ENCODE results near the gene AARS2. TPM values are rescaled to one million over a fixed set of nuclear protein-coding genes. Genes with fewer than 3 reads are reported as not detected.
"Not testable (repeated sequence)": the region's sequence is repeated elsewhere in the genome, so short reads cannot be mapped to it uniquely, and the experiment has no call there.

The AARS2 gene
- polyA plus RNA-seq, 3 donors from 2014 or later: 3.1 to 12.4 (median 5.0) TPM

DNA sequence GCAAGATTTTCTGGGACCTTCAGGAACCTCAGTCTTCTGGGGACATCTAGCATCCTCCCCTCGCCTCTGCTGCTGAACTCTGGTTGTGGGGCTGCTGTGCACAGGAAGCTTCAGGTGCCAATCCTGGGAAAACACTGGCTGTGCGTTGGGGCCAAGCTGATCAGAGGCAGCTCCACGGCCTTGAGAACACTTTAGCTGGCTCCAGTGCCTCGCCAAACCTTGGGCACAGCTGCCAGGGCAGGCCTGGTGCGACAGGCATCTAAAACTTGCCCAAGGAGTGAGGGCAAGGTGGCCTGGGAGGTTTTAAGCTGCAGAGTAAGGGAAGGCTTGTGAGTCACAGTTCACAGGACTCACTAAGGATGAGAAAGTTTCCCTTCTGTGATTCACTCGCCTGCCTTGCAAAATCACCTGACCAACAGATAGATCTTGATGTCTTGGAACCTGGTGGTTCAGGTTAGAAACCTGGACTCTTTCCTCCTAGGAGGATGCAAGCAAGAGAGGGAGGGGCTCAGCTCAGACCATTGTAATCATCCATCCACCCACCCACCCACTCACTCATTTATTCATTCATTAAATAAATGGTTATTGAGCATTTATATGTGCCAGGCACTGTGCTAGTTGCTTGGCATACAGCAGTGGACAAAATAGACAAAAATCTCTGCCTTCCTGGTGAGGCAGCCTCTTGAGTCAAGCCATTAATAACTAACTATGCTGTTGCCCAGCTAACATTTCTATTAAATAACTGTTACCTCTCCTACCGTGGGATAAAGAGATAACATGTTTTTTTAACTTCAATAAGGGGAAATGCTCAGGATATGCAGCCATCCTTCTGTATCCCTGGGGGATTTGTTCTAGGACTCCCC is 26.8 kb upstream of the AARS2 start:
- Mint-ChIP-seq H3K4me1 (no peaks in the 10 kb centered on the region), H3K4me3 (no peak overlapping the region), H3K27me3 (ENCODE audit: low read depth in 3 of 3) (peaks cover 3 to 11% (median 4%) of the 10 kb centered on the region in 3 donors), H3K36me3 (no peaks in the 10 kb centered on the region), H3K27ac (no peak overlapping the region), H3K9me3 (no peaks in the 10 kb centered on the region)
- no peak for DNase-seq

DNA sequence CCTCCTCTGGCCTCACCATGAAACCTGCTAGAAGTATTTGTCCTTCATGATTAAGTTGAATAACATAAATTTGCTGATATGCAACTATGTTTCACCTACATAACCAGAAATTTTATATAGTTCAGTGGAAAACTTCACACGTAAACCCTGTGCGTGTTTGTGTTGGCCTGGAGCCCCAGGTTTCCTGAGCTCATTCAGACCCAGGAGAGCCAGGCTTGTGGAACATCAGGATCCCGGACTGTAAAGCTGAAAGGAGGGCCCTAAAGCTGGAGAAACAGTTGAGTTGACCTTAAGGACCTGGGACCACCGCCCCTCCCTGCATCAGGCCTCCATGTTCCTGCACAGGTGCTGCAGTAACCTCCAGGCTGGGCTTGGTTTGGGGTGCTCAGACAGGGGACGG is 26.2 kb upstream of the AARS2 start:
- Mint-ChIP-seq H3K4me3 (no peak overlapping the region), H3K27me3 (ENCODE audit: low read depth in 3 of 3) (peaks cover 1 to 11% (median 3%) of the 10 kb centered on the region in 3 donors), H3K27ac (no peak overlapping the region), H3K4me1 (no peaks in the 10 kb centered on the region), H3K9me3 (no peaks in the 10 kb centered on the region), H3K36me3 (no peaks in the 10 kb centered on the region)
- no peak for DNase-seq

DNA sequence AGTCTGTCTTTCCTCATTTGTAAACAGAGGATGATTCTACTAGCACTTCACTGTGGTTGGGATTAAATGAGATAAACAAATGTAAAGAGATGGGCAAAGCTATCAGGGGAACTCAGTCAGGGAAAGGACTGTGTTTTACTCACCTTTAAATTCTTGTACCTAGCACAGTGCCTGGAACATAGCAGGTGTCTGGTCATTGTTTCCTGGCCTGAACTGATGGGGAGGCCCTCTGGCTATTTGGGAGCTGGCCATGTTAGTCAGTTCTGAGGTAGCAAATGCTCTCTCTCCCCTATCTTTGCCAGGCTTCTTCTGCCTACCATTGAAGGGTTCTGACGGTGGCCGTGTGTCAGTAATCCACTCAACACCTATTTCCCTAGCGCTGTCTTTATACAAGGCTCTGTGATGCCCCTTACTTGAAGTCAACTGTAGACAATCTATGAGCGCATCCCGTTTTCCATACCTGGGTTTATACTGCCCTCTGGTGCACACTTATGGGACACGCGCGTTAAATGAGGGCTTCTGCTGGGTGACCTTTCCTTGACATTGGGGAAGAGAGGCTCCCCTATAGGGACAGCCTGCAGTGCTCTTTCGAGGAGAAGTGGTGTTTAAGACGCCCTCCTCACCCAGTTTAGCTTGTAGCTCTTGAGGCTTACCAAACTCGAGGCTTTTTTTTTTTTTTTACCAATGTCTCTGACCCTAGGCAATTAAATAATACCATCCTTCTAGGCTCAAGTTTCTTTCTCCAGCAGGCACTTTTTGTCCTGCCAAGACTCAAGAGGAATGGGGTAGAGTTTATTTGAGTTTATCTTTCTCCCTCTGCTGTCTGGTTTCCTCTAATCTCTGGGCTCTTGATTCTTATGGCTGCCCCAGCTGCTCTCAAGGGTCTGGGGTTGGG is 25.3 kb upstream of the AARS2 start:
- peak; percentile 36 to 50 (median 41) for DNase-seq
- Mint-ChIP-seq H3K4me3 (no peak overlapping the region), H3K9me3 (no peaks in the 10 kb centered on the region), H3K27me3 (ENCODE audit: low read depth in 3 of 3) (peaks cover 1 to 9% (median 1%) of the 10 kb centered on the region in 3 donors), H3K27ac (no peak overlapping the region), H3K4me1 (no peaks in the 10 kb centered on the region), H3K36me3 (no peaks in the 10 kb centered on the region)

DNA sequence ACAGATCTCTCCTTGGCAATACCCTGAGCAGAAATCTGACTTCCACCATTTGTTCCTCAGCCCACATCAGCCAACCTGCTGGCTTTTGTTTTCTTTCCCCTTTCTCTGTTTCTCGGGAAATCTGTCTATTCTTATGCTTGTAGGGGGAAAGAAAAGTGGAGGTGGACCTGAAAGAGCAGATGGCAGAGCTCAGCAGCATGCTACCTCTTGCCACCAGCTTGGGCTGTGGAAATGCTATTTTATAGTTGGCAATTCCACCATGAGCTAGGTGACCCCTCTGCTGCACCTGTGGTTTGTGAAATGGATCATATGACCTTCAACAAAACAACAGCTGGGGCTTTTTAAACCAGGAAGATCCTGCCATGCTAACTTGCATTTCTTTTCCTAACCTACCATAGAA is 22.5 kb upstream of the AARS2 start:
- Mint-ChIP-seq H3K4me3 (no peak overlapping the region), H3K27me3 (ENCODE audit: low read depth in 3 of 3) (peaks cover 1 to 7% (median 4%) of the 10 kb centered on the region in 3 donors), H3K9me3 (no peaks in the 10 kb centered on the region), H3K4me1 (no peaks in the 10 kb centered on the region), H3K36me3 (no peaks in the 10 kb centered on the region), H3K27ac (no peak overlapping the region)
- no peak for DNase-seq

DNA sequence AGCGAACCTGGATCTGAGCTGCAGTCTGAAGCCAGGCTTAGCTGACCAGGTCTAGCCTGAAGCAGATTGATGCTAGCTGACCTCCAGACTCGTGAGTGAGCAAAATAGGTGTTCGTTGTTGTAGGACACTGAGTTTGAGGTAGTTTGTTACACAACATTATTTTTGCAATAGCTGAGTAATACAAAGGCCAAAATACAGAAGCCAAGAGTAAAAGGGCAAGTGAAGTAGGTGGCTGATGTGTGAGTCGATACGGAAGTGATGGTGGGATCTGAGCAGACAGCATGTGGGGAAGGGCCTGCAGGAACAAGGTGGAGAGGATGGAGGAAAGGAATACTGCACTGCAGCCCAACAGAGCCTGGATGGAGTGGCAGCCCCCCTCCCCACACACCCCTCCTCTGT is 20.8 kb upstream of the AARS2 start:
- DNase-seq: no peak
- peaks cover 1 to 12% (median 3%) of the 10 kb centered on the region in 3 donors for H3K27me3 Mint-ChIP-seq (ENCODE audit: low read depth in 3 of 3)
- no peaks in the 10 kb centered on the region for H3K36me3 Mint-ChIP-seq
- H3K4me3 Mint-ChIP-seq: no peak overlapping the region
- H3K4me1 Mint-ChIP-seq: no peaks in the 10 kb centered on the region
- H3K9me3 Mint-ChIP-seq: no peaks in the 10 kb centered on the region
- no peak overlapping the region for H3K27ac Mint-ChIP-seq

DNA sequence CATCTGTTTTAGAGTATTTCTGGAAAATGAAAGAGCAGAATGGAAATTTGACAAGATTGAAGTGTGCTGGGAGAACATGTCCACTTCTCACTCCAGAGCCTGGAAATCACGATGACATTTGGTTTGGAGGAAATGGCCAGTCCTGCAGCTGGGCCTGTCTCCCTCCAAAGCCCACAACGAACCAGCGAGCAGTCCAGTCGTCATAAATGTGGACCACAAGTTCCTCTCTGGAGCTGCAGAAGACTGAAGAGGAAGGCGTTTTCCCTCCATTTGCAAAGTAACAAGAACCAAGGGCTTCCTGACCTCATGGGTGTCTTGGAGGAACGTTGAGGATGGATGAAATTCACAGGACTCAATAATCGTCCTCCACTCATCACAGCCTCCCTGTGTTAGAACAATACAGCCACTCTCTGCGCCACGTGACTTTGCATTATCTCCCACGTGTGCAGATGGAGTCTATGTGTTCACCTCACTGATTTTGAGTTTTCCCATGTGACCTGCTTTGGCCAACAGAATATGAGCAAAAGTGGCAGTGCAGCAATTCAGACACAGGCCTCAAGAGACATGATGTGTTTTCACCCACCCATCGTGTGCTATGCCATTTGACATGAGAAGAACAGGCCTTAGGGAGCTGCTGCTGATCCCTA is 20.2 kb upstream of the AARS2 start:
- H3K27me3 Mint-ChIP-seq (ENCODE audit: low read depth in 3 of 3): peaks cover 1 to 12% (median 2%) of the 10 kb centered on the region in 3 donors
- H3K4me1 Mint-ChIP-seq: no peaks in the 10 kb centered on the region
- no peaks in the 10 kb centered on the region for H3K36me3 Mint-ChIP-seq
- DNase-seq: no peak
- H3K27ac Mint-ChIP-seq: no peak overlapping the region
- H3K4me3 Mint-ChIP-seq: no peak overlapping the region
- no peaks in the 10 kb centered on the region for H3K9me3 Mint-ChIP-seq

DNA sequence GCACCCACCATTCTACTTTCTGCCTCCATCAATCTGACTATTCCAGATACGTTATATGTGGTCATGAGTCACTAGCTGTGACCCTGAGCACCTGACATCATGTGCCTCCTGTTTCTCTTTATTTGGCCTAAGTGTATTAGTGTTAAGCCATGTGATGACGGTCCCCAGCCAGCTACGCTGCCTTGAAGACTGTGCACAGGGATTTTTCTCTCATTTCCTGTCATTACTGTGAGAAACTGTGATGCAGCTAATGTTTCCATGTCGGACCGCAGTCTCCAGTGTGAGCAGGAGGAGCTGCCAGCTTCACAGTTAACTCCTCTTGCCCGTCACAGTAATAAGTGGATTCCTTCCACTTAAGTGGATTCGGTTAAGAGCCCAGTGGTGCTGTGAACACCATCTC is 19.4 kb upstream of the AARS2 start:
- Mint-ChIP-seq H3K36me3 (no peaks in the 10 kb centered on the region), H3K27ac (no peak overlapping the region), H3K27me3 (ENCODE audit: low read depth in 3 of 3) (peaks cover 1 to 12% (median 2%) of the 10 kb centered on the region in 3 donors), H3K9me3 (no peaks in the 10 kb centered on the region), H3K4me1 (no peaks in the 10 kb centered on the region), H3K4me3 (no peak overlapping the region)
- DNase-seq: no peak

DNA sequence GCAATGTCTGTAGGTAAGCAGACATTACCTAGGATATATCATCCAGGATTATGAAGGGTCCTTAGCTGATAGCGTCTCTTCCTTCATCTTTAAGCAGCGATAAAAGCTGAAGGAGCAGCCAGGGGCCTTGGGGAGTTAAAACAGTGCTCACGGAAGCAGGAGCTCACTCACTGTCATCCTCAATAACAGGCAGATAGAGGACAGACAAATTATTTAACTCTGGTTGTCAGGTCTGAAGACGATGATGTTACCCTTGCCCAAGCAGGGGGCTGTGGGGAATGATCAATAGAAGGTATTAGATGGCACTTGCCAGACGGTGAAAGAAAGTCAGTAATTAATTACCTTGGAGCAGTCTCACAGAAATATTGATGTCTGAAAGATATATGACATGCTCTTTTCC is 16.7 kb upstream of the AARS2 start:
- peaks cover 0 to 9% (median 5%) of the 10 kb centered on the region in 3 donors for H3K27me3 Mint-ChIP-seq (ENCODE audit: low read depth in 3 of 3)

DNA sequence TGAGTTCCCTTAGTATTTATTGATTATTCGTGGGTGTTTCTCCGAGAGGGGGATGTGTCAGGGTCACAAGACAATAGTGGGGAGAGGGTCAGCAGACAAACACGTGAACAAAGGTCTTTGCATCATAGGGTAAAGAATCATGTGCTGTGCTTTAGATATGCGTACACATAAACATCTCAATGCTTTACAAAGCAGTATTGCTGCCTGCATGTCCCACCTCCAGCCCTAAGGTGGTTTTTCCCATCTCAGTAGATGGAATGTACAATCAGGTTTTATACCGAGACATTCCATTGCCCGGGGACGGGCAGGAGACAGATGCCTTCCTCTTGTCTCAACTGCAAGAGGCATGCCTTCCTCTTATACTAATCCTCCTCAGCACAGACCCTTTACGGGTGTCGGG is 15.1 kb upstream of the AARS2 start:
- H3K4me3 Mint-ChIP-seq; DNase-seq; H3K27me3 Mint-ChIP-seq (ENCODE audit: low read depth in 3 of 3); H3K4me1 Mint-ChIP-seq; H3K27ac Mint-ChIP-seq; H3K36me3 Mint-ChIP-seq; H3K9me3 Mint-ChIP-seq: not testable (repeated sequence)

More for the DNA sequence above, 16.7 kb upstream of the AARS2 start:
- Mint-ChIP-seq H3K9me3 (no peaks in the 10 kb centered on the region), H3K36me3 (no peaks in the 10 kb centered on the region), H3K4me3 (no peak overlapping the region), H3K27ac (no peak overlapping the region), H3K4me1 (no peaks in the 10 kb centered on the region)
- DNase-seq: no peak

DNA sequence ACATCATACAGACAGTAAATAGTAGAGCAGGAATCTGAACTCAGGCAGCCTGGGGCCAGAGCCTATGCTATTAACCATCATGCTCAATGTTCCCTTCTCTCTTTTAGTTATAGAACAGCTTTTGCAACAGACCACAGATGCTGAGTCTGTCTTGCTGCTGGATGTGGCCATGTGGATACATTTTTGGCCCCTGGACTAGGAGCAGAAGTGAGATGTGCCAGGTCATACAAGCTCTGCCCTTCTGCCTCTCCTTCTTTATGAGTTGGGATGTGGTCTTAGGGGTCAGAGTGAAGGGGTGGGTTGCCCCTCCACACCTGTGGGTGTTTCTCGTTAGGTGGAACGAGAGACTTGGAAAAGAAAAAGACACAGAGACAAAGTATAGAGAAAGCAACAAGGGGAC is 14.6 kb upstream of the AARS2 start:
- Mint-ChIP-seq H3K27ac (no peak overlapping the region), H3K27me3 (ENCODE audit: low read depth in 3 of 3) (peaks cover 2 to 9% (median 5%) of the 10 kb centered on the region in 3 donors), H3K4me3 (no peak overlapping the region), H3K9me3 (no peaks in the 10 kb centered on the region), H3K36me3 (no peaks in the 10 kb centered on the region), H3K4me1 (no peaks in the 10 kb centered on the region)
- no peak for DNase-seq

DNA sequence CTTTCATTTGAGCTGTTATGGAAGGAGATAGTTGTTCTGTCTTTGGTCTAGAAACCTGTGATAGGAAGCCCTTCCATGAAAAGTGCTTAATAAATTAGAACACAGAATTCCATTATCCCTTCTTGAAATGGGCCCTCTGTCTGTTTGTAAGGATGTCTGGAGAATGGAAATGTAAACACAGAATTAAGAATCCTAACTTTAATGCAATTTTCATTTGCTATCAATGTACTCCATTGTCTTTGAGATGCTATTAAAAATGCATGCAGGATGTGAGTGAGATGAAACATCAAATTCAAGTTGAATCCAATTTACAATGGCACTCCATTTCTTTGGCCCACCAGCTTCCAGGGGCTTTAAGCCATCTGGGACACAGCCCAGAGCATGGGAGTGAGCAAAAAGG is 13.9 kb upstream of the AARS2 start:
- Mint-ChIP-seq H3K4me1 (no peaks in the 10 kb centered on the region), H3K4me3 (no peak overlapping the region), H3K36me3 (no peaks in the 10 kb centered on the region), H3K27me3 (ENCODE audit: low read depth in 3 of 3) (peaks cover 4 to 13% (median 7%) of the 10 kb centered on the region in 3 donors), H3K9me3 (no peaks in the 10 kb centered on the region), H3K27ac (no peak overlapping the region)
- no peak for DNase-seq

DNA sequence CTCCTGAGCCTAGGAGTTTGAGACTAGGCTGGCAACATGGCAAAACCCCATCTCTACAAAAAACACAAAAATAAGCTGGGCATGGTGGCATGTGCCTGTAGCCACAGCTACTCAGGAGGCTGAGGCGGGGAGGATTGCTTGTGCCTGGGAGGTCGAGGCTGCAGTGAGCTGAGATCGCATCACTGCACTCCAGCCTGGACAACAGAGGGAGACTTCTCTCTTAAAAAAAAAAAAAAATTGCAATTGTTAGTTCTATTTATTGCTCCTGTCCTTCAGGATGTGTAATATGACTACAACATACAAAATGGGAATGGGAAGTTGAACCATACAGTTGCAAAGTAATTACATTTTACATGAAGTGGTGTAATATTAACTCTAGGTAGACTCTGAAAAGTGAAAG is 8.1 kb upstream of the AARS2 start:
- no peak for DNase-seq
- no peak overlapping the region for H3K4me3 Mint-ChIP-seq
- H3K36me3 Mint-ChIP-seq: no peaks in the 10 kb centered on the region
- no peak overlapping the region for H3K27ac Mint-ChIP-seq
- peaks cover 10 to 24% (median 12%) of the 10 kb centered on the region in 3 donors for H3K27me3 Mint-ChIP-seq (ENCODE audit: low read depth in 3 of 3)
- H3K9me3 Mint-ChIP-seq: peaks cover 0 to 2% (median 0%) of the 10 kb centered on the region in 6 donors
- no peaks in the 10 kb centered on the region for H3K4me1 Mint-ChIP-seq

DNA sequence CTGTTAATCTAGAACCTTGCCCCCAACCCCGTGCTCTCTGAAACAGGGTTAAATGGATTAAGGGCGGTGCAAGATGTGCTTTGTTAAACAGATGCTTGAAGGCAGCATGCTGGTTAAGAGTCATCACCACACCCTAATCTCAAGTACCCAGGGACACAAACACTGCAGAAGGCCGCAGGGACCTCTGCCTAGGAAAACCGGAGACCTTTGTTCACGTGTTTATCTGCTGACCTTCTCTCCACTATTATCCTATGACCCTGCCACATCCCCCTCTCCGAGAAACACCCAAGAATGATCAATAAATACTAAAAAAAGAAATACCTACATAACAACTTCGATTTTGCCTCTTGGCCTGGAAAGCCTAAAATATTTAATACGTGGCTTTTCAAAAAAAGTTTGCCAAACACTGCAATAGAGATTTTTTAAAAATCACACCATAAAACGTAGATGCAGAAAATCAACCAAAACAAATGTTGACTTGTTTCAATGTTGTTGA is 4.0 kb upstream of the AARS2 start:
- H3K27ac Mint-ChIP-seq, H3K4me3 Mint-ChIP-seq, DNase-seq, H3K36me3 Mint-ChIP-seq, H3K9me3 Mint-ChIP-seq: not testable (repeated sequence)
- Mint-ChIP-seq H3K27me3 (ENCODE audit: low read depth in 3 of 3) (peaks cover 6 to 21% (median 14%) of the 10 kb centered on the region in 3 donors), H3K4me1 (peaks cover 13 to 14% of the 10 kb centered on the region in 2 donors)
